Osteocyte (in vitro differentiated cells): Measurements from ENCODE around the gene C21orf91. TPM values are rescaled to one million over a fixed set of nuclear protein-coding genes. Genes with fewer than 3 reads are reported as not detected.

Experiments used
- DNase-seq: peaks from one replicate; pipeline ENCODE4 v3.0.0; 2021; ENCODE audit warnings: mixed read lengths; ENCODE audit not compliant: unreplicated experiment; ENCODE audit errors: extremely low spot score
- H3K27ac Mint-ChIP-seq: one replicate; pipeline ENCODE4 v1.8.0; 2021; ENCODE audit warnings: mild to moderate bottlenecking, mixed read lengths; ENCODE audit not compliant: unreplicated experiment
- H3K27me3 Mint-ChIP-seq: one replicate; pipeline ENCODE4 v1.8.0; 2021; ENCODE audit warnings: mixed read lengths; ENCODE audit not compliant: unreplicated experiment
- H3K36me3 Mint-ChIP-seq: one replicate; pipeline ENCODE4 v1.8.0; 2021; ENCODE audit warnings: mixed read lengths; ENCODE audit not compliant: unreplicated experiment
- H3K4me1 Mint-ChIP-seq: one replicate; pipeline ENCODE4 v1.8.0; 2021; ENCODE audit warnings: mixed read lengths; ENCODE audit not compliant: unreplicated experiment
- H3K4me3 Mint-ChIP-seq: one replicate; pipeline ENCODE4 v1.8.0; 2021; ENCODE audit warnings: mild to moderate bottlenecking, moderate library complexity, mixed read lengths; ENCODE audit not compliant: unreplicated experiment
- H3K9me3 Mint-ChIP-seq: one replicate; pipeline ENCODE4 v1.8.0; 2021; ENCODE audit warnings: mixed read lengths; ENCODE audit not compliant: unreplicated experiment
- total RNA-seq: library from RNA; stranded (reverse); gene quantifications from 2 replicates; pipeline ENCODE4 v1.2.1, GENCODE V29; 2021
- TF ChIP-seq, protein P1 (sequence below): fragments of 200-600 bp; sonication (generic); IDR thresholded peaks from 2 replicates; pipeline ENCODE4 v1.5.0; 2021; ENCODE audit warnings: antibody characterized with exemption, mild to moderate bottlenecking, moderate library complexity

The C21orf91 gene
- total RNA-seq, 1 donor from 2014 or later: 13.0 TPM

DNA sequence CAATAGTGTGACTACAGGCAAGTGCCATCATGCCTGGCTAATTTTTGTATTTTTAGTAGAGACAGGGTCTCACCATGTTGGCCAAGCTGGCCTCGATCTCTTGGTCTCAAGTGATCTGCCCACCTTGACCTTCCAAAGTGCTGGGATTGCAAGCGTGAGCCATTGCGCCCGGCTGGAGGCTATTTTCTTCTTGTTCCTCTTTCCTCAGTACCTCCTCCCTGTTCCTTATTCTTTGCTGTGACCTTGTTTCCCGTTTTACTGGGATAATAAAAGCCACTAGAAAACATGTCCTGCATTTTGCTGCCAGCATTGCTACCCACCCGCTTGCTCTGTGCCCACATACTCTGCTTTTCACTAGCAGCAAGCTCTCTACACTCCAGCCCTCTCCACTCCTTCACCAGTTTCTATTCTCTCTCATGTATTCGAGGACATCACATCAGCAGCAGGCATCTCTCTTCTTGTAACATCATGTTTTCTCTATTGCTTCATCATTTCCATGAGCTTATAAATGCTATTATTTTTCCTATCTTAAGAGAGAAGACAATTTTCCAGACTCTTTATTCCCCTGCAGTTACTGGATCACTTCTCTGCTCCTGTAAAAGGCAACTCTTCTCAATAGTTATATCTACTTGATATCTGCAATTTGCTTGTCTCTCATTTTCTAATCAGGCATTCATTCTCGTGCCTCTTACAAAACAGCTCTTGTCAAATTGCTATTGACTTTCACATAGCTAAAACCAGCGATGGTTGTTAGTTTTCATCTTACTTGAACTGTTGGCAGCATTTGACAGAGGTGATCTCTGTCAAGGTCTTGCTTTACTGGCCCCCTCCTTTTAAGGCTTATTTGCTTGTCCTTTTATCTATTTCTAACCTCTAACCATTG lies 34.5 kb upstream of the C21orf91 start:
- Mint-ChIP-seq H3K36me3 (no peaks in the 10 kb centered on the region), H3K27ac (no peak overlapping the region), H3K4me3 (no peak overlapping the region), H3K4me1 (peaks cover 5% of the 10 kb centered on the region), H3K9me3 (no peaks in the 10 kb centered on the region), H3K27me3 (no peaks in the 10 kb centered on the region)
- no peak for DNase-seq
- TF ChIP-seq, protein P1, sequence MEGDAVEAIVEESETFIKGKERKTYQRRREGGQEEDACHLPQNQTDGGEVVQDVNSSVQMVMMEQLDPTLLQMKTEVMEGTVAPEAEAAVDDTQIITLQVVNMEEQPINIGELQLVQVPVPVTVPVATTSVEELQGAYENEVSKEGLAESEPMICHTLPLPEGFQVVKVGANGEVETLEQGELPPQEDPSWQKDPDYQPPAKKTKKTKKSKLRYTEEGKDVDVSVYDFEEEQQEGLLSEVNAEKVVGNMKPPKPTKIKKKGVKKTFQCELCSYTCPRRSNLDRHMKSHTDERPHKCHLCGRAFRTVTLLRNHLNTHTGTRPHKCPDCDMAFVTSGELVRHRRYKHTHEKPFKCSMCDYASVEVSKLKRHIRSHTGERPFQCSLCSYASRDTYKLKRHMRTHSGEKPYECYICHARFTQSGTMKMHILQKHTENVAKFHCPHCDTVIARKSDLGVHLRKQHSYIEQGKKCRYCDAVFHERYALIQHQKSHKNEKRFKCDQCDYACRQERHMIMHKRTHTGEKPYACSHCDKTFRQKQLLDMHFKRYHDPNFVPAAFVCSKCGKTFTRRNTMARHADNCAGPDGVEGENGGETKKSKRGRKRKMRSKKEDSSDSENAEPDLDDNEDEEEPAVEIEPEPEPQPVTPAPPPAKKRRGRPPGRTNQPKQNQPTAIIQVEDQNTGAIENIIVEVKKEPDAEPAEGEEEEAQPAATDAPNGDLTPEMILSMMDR: no peak

DNA sequence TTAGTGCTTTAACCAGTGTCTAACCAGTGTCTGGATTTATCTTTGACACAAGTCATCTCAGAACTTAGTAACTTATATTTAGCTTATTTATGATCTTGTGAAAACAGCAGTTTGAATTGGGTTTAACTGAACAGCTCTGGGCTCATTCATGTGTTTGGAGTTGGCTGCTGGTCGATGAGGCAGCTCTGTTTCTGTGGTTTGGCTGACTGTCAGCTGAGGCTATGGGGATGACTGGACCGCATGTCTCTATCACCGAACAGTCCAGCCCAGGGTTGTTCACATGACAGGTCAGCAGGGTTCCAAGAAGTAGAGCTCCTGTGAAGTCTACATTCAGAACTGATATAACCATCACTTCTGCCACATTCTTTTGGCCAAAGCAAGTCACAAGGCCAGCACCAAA lies 29.1 kb upstream of the C21orf91 start:
- no peaks in the 10 kb centered on the region for H3K27me3 Mint-ChIP-seq
- no peak for DNase-seq
- no peak overlapping the region for H3K4me3 Mint-ChIP-seq
- peaks cover 15% of the 10 kb centered on the region for H3K4me1 Mint-ChIP-seq
- H3K27ac Mint-ChIP-seq: peak overlapping the region; percentile 52
- no peaks in the 10 kb centered on the region for H3K36me3 Mint-ChIP-seq
- H3K9me3 Mint-ChIP-seq: no peaks in the 10 kb centered on the region
- TF ChIP-seq, protein P1: no peak

DNA sequence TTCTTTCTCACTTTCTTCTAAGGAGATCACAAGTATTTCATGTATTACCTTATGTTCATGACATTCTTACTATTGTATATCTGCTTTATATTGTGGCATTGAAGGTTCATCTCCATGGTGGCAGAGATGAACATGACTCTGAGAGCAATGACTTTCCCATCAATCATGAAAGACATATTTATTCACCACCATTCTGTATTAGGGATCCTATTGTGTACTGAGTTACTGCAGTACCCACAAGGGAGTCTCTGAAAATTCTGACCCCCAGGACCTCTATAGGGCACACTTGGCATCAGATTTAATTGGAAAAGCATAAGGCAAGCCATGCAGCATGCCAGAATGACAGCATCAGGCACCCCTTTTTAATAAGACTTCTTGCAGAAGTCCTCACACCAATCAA lies 21.9 kb upstream of the C21orf91 start:
- Mint-ChIP-seq H3K27me3 (peaks cover 19% of the 10 kb centered on the region), H3K27ac (no peak overlapping the region), H3K4me3 (no peak overlapping the region), H3K36me3 (no peaks in the 10 kb centered on the region), H3K4me1 (no peaks in the 10 kb centered on the region), H3K9me3 (no peaks in the 10 kb centered on the region)
- DNase-seq: no peak
- TF ChIP-seq, protein P1: no peak

DNA sequence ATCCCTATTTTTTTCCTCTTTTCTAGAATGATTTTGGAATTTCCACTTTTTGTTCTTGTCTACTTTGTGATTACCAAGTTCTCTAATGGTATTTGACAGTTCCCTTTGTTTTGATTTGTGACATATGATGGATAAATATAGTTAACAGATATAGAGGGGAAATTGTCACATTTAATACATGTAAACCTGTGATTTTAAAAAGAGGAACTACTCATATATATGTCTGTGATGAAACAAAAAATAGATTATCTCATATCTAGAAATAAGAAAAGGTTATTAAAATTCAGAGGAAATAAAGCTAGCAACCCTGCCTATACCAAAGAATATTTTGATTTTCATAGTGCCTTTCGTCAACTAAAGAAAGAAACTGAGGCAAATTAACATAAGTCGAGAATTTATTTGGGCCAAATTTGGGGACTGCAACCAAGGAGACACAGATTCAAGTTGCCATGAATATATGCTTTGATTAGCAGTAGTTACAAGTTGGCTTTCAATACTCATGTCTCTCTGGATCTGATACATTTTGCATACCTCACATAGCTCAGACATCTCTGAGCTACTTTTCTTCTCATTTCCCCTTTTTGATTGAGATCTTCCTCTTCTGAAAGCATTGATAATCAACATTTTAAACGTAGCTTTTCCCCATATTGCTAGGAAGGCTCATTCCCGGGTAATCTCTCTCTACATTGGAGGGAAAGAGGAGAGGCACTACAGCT lies 15.6 kb upstream of the C21orf91 start:
- Mint-ChIP-seq H3K27me3 (peaks cover 37% of the 10 kb centered on the region), H3K36me3 (no peaks in the 10 kb centered on the region), H3K27ac (no peak overlapping the region), H3K9me3 (no peaks in the 10 kb centered on the region), H3K4me1 (no peaks in the 10 kb centered on the region), H3K4me3 (no peak overlapping the region)
- TF ChIP-seq, protein P1: no peak
- no peak for DNase-seq

DNA sequence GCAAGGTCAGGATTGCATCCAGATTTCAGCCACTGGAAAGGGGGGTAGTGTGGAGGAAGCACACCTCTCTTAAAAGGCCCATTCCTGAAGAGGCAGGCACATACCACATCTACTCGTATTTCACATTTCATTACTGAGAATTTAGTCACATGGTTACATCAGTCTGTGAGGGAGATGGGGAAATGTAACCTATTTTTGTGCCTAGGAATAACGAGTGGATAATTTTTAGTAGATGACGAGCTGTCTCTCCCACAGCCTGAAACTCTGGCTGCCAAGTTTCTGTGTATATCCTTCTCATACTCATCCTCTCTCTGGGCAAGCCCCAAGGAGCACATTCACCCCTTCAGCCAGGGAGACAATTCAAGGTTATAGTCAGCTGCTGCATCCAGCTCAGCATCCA lies 10.3 kb upstream of the C21orf91 start:
- Mint-ChIP-seq H3K36me3 (no peaks in the 10 kb centered on the region), H3K4me3 (no peak overlapping the region), H3K27ac (no peak overlapping the region), H3K27me3 (peaks cover 8% of the 10 kb centered on the region), H3K9me3 (no peaks in the 10 kb centered on the region), H3K4me1 (peaks cover 2% of the 10 kb centered on the region)
- TF ChIP-seq, protein P1: no peak
- no peak for DNase-seq
